RWPE1 (cell line): ENCODE data around the gene PHLDA1.

Experiments used
- CTCF ChIA-PET: fragments of 350-600 bp; sonication (Branson Sonifier 250); formaldehyde crosslinking; extraction: SDS; loops from one replicate; lab custom pipeline; 2021; lab: Yijun Ruan, JAX
- POLR2A ChIA-PET: fragments of 400-600 bp; formaldehyde crosslinking; extraction: SDS; loops from one replicate; lab custom pipeline; 2020; ENCODE audit warnings: antibody characterized with exemption; ENCODE audit not compliant: low non-redundant PET; lab: Yijun Ruan, JAX
- DNase-seq: peaks from one replicate; pipeline ENCODE4 v3.0.0; 2012; ENCODE audit warnings: low spot score
- H3K27ac ChIP-seq: fragments of 450-650 bp; 2 replicates; pipeline ENCODE4 v1.5.1; 2017
- CTCF ChIP-seq: fragments of 450-650 bp; conservative IDR thresholded peaks from 2 replicates; pipeline ENCODE4 v1.5.1; 2017; ENCODE audit warnings: low read depth, mild to moderate bottlenecking

The PHLDA1 gene

GRCh38 chr12:76074701-76075336, 43.2 kb upstream of the PHLDA1 start:
- no peak for TF ChIP-seq CTCF
- ChIA-PET POLR2A (no interaction called here), CTCF (no interaction called here)
- DNase-seq, result no peak
- no peak overlapping the region for H3K27ac ChIP-seq

GRCh38 chr12:76073561-76073960, 42.0 kb upstream of the PHLDA1 start:
- ChIA-PET CTCF (no interaction called here), POLR2A (interaction anchor here (0.6 to 0.7 kb wide), 2 partner anchors 10 to 261 kb away, joined by 4 read pairs; no protein-coding TSS in a partner anchor)
- no peak for TF ChIP-seq CTCF
- no peak for DNase-seq
- H3K27ac ChIP-seq, result no peak overlapping the region

- TF ChIP-seq CTCF, result no peak
- H3K27ac ChIP-seq, result no peak overlapping the region
- ChIA-PET CTCF (interaction anchor here (0.6 to 0.7 kb wide), 2 partner anchors 265 to 384 kb away, joined by 3 read pairs; no protein-coding TSS in a partner anchor), POLR2A (no interaction called here)
- no peak for DNase-seq
These were observed 41.0 kb upstream of the PHLDA1 start for GRCh38 chr12:76072568-76072967.

GRCh38 chr12:76069339-76069738, 37.8 kb upstream of the PHLDA1 start:
- no peak for TF ChIP-seq CTCF
- DNase-seq, result no peak
- no peak overlapping the region for H3K27ac ChIP-seq
- ChIA-PET CTCF (interaction anchor here (0.6 kb wide), 1 partner anchor 32 kb away, joined by 3 read pairs; no protein-coding TSS in a partner anchor), POLR2A (no interaction called here)

GRCh38 chr12:76065917-76066316, 34.3 kb upstream of the PHLDA1 start:
- ChIA-PET POLR2A (interaction anchor here (0.6 kb wide), 1 partner anchor 109 kb away, joined by 5 read pairs; no protein-coding TSS in a partner anchor), CTCF (no interaction called here)
- DNase-seq, result no peak
- no peak overlapping the region for H3K27ac ChIP-seq
- no peak for TF ChIP-seq CTCF

- ChIA-PET POLR2A (no interaction called here), CTCF (interaction anchor here (0.7 kb wide), 2 partner anchors 216 to 262 kb away, joined by 4 to 6 read pairs; no protein-coding TSS in a partner anchor)
- no peak overlapping the region for H3K27ac ChIP-seq
- TF ChIP-seq CTCF, result no peak
- no peak for DNase-seq
These were observed 33.3 kb upstream of the PHLDA1 start for GRCh38 chr12:76064904-76065303.
